MCF 10A (cell line): ENCODE data around the gene DXO. TPM values are rescaled to one million over a fixed set of nuclear protein-coding genes. Genes with fewer than 3 reads are reported as not detected.

ENCODE experiments used
- BruUV-seq: library from RNA; stranded (reverse); fragments of 400-500 nt; replicated peaks from 2 replicates; lab custom pipeline; 2021; lab: Mats Ljungman, UMichigan
- CTCF ChIA-PET: fragments of 300-600 bp; sonication (Branson Sonifier 250); formaldehyde crosslinking; extraction: SDS; loops from one replicate; lab custom pipeline; 2021; ENCODE audit warnings: antibody characterized with exemption, inconsistent platforms; lab: Yijun Ruan, JAX
- POLR2A ChIA-PET: fragments of 300-600, 350-650 bp; sonication (Branson Sonifier 250); formaldehyde crosslinking; extraction: SDS; loops from one replicate; lab custom pipeline; 2020; ENCODE audit warnings: antibody characterized with exemption, inconsistent platforms; lab: Yijun Ruan, JAX
- DNase-seq: peaks from one replicate; pipeline ENCODE4 v3.0.0-alpha.2; 2018; ENCODE audit not compliant: unreplicated experiment
- H3K27ac Mint-ChIP-seq: one replicate; pipeline ENCODE4 v1.8.0; 2022; ENCODE audit warnings: mild to moderate bottlenecking, low read depth, mixed read lengths; ENCODE audit not compliant: unreplicated experiment
- H3K27me3 Mint-ChIP-seq: one replicate; pipeline ENCODE4 v1.8.0; 2022; ENCODE audit warnings: mixed read lengths; ENCODE audit not compliant: insufficient read depth, unreplicated experiment
- H3K36me3 Mint-ChIP-seq: one replicate; pipeline ENCODE4 v1.8.0; 2022; ENCODE audit warnings: mild to moderate bottlenecking, moderate library complexity, mixed read lengths; ENCODE audit not compliant: insufficient read depth, unreplicated experiment
- H3K4me1 Mint-ChIP-seq: one replicate; pipeline ENCODE4 v1.8.0; 2022; ENCODE audit warnings: mixed read lengths; ENCODE audit not compliant: insufficient read depth, unreplicated experiment
- H3K4me3 Mint-ChIP-seq: one replicate; pipeline ENCODE4 v1.8.0; 2022; ENCODE audit warnings: mild to moderate bottlenecking, moderate library complexity, mixed read lengths; ENCODE audit not compliant: unreplicated experiment
- H3K9me3 Mint-ChIP-seq: one replicate; pipeline ENCODE4 v1.8.0; 2022; ENCODE audit warnings: mixed read lengths; ENCODE audit not compliant: unreplicated experiment
- intact Hi-C: fragments of 100-400 bp; cut with micrococcal nuclease; formaldehyde crosslinking; loops from 2 replicates; pipeline ENCODE4 v1.14.1; 2022
- total RNA-seq: library from RNA; stranded (reverse); gene quantifications from 2 replicates; pipeline ENCODE4 v1.2.3, GENCODE V29; 2022
- TF ChIP-seq, protein P1 (sequence below): fragments of 200-600 bp; IDR thresholded peaks from one replicate; pipeline ENCODE4 v1.8.0; 2022; ENCODE audit warnings: antibody characterized with exemption, mild to moderate bottlenecking; ENCODE audit not compliant: unreplicated experiment

Gene DXO
- total RNA-seq, 1 experiment from 2014 or later, result 41.4 TPM

DNA sequence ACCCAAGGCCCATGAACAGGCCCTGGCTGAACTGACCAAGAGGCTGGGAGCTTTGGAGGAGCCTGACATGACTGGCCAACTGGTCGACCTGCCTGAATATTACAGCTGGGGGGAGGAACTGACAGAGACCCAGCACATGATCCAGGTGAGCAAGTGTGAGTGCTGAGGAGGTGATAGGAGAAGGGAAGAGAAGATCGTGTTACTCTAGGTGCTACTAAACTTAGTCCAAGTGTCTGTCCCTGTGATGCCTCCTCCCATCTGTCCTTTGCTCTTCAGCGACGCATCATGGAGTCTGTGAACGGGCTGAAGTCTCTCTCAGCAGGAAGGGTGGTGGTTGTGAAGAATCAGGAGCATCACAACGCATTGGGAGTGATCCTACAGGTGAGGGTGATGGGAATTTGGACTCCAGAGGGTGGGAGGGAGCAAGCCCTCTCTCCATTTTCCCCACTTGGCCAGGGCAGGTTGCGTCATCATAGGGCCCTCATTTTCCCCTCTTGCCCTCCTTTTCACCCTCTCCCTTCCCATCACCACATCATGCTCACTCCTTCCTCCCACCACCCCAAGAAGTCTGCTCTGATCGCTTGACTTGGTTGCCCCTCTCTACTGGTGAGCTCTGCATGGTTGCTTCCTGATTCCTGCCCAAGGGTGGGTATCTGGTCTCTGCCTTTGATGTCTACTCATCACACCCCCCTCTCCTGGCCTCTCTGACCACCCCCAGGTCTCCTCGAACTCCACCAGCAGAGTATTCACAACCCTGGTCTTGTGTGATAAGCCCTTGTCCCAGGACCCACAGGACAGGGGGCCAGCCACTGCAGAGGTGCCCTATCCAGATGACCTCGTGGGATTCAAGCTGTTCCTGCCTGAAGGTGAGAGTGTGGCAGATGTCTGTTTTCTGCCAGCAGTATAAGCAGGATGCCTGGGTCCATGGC, 4.7 kb downstream of the DXO start:
- BruUV-seq, result no TSS peak
- DNase-seq, result no peak
- Mint-ChIP-seq H3K27ac (no peak overlapping the region), H3K4me1 (peaks cover 11% of the 10 kb centered on the region), H3K36me3 (peaks cover 86% of the 10 kb centered on the region), H3K27me3 (no peaks in the 10 kb centered on the region), H3K9me3 (no peaks in the 10 kb centered on the region), H3K4me3 (no peak overlapping the region)
- POLR2A ChIA-PET, result interaction anchor here (0.5 kb wide), 1 partner anchor 886 kb away, joined by 3 read pairs; the partner anchor contains the start of gene TAP1
- CTCF ChIA-PET, result interaction anchor here (3.9 kb wide), 1 partner anchor 15 kb away, joined by 14 read pairs; no protein-coding TSS in a partner anchor
- intact Hi-C loops, result no loop called here
- TF ChIP-seq, protein P1, sequence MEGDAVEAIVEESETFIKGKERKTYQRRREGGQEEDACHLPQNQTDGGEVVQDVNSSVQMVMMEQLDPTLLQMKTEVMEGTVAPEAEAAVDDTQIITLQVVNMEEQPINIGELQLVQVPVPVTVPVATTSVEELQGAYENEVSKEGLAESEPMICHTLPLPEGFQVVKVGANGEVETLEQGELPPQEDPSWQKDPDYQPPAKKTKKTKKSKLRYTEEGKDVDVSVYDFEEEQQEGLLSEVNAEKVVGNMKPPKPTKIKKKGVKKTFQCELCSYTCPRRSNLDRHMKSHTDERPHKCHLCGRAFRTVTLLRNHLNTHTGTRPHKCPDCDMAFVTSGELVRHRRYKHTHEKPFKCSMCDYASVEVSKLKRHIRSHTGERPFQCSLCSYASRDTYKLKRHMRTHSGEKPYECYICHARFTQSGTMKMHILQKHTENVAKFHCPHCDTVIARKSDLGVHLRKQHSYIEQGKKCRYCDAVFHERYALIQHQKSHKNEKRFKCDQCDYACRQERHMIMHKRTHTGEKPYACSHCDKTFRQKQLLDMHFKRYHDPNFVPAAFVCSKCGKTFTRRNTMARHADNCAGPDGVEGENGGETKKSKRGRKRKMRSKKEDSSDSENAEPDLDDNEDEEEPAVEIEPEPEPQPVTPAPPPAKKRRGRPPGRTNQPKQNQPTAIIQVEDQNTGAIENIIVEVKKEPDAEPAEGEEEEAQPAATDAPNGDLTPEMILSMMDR, result no peak

DNA sequence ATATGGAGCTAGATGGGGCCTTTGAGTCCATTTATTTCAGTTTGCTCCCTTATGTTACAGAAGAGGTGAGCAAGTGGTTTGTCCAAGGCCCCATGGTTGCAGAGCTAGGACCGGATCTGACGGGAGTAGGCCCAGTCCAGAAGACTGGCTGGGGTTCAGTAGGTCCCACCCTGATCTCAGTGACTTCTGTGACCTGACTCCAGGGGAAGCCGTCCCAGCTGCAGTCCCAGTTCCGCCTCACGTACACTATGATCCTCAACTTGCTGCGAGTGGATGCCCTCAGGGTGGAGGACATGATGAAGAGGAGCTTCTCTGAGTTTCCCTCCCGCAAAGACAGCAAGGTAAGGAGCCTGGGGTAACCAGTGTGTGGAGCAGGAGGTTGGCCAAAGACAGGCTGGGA, 5.4 kb downstream of the DXO start:
- Mint-ChIP-seq H3K4me3 (no peak overlapping the region), H3K36me3 (peaks cover 88% of the 10 kb centered on the region), H3K27ac (no peak overlapping the region), H3K4me1 (peaks cover 11% of the 10 kb centered on the region), H3K27me3 (no peaks in the 10 kb centered on the region), H3K9me3 (no peaks in the 10 kb centered on the region)
- intact Hi-C loops, result no loop called here
- CTCF ChIA-PET, result interaction anchor here (3.9 kb wide), 1 partner anchor 14 kb away, joined by 14 read pairs; no protein-coding TSS in a partner anchor
- TF ChIP-seq, protein P1, result no peak
- no peak for DNase-seq
- no TSS peak for BruUV-seq
- POLR2A ChIA-PET, result no interaction called here

DNA sequence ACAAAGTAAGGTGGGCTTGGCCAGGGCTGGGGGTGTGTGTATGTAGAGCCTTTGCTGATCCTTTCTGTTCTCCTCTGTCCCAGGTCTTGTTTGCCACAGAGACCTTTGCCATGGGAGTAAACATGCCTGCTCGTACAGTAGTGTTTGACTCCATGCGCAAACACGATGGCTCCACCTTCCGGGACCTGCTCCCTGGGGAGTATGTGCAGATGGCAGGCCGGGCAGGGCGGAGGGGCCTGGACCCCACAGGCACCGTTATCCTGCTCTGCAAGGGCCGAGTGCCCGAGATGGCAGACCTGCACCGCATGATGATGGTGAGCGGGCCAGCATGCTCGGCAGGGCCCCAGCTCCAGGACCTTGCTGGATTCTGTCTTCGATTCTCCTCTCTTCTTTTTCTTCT, 6.2 kb downstream of the DXO start:
- no peak for DNase-seq
- intact Hi-C loops, result no loop called here
- ChIA-PET CTCF (interaction anchor here (0.7 to 3.9 kb wide), 2 partner anchors 13 to 1050 kb away, joined by 3 to 14 read pairs; no protein-coding TSS in a partner anchor), POLR2A (no interaction called here)
- Mint-ChIP-seq H3K27me3 (no peaks in the 10 kb centered on the region), H3K36me3 (peaks cover 88% of the 10 kb centered on the region), H3K4me1 (peaks cover 11% of the 10 kb centered on the region), H3K27ac (no peak overlapping the region), H3K9me3 (no peaks in the 10 kb centered on the region), H3K4me3 (no peak overlapping the region)
- no TSS peak for BruUV-seq
- TF ChIP-seq, protein P1, result no peak

DNA sequence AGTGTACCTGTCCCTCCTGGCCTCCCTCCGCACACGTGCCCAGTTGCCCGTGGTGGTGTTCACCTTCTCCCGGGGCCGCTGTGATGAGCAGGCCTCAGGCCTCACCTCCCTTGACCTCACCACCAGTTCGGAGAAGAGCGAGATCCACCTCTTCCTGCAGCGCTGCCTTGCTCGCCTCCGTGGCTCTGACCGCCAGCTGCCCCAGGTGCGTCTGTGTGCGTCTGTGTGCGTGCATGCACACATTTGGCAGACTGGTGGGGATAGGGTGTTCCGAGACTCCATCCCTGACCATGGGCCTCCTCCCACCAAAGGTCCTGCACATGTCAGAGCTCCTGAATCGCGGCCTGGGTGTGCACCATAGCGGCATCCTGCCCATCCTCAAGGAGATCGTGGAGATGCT, 8.0 kb downstream of the DXO start:
- H3K36me3 Mint-ChIP-seq, result peaks cover 79% of the 10 kb centered on the region
- DNase-seq, result no peak
- H3K9me3 Mint-ChIP-seq, result no peaks in the 10 kb centered on the region
- POLR2A ChIA-PET, result interaction anchor here (1.3 kb wide), 1 partner anchor 9 kb away, joined by 5 read pairs; no protein-coding TSS in a partner anchor
- H3K27ac Mint-ChIP-seq, result no peak overlapping the region
- TF ChIP-seq, protein P1, result no peak
- no peaks in the 10 kb centered on the region for H3K27me3 Mint-ChIP-seq
- intact Hi-C loops, result no loop called here
- CTCF ChIA-PET, result interaction anchor here (0.6 to 1.1 kb wide), 2 partner anchors 11 to 301 kb away, joined by 3 read pairs; no protein-coding TSS in a partner anchor
- BruUV-seq, result no TSS peak
- peaks cover 9% of the 10 kb centered on the region for H3K4me1 Mint-ChIP-seq
- H3K4me3 Mint-ChIP-seq, result no peak overlapping the region
